Neuronal stem cell (in vitro differentiated cells): ENCODE results near the gene LUZP1.
"Not testable (repeated sequence)": the region's sequence is repeated elsewhere in the genome, so short reads cannot be mapped to it uniquely, and the experiment has no call there.

ENCODE experiments used
- DNase-seq: peaks from one replicate; pipeline ENCODE4 v3.0.0-alpha.2; 2013; ENCODE audit warnings: low spot score
- H2AFZ ChIP-seq: one replicate; pipeline ENCODE4 v1.6.1; 2013; ENCODE audit warnings: mild to moderate bottlenecking, low read length, inconsistent platforms
- H2AK5ac ChIP-seq: 2 replicates; pipeline ENCODE4 v1.6.1; 2013; ENCODE audit warnings: low read depth, mild to moderate bottlenecking, inconsistent platforms, low read length, moderate library complexity, mixed read lengths
- H2BK120ac ChIP-seq: 2 replicates; pipeline ENCODE4 v1.6.1; 2013; ENCODE audit warnings: low read depth, mild to moderate bottlenecking, inconsistent platforms, low read length, moderate library complexity, mixed read lengths
- H2BK12ac ChIP-seq: one replicate; pipeline ENCODE4 v1.6.1; 2013; ENCODE audit warnings: low read length, inconsistent platforms
- H2BK15ac ChIP-seq: 2 replicates; pipeline ENCODE4 v1.6.1; 2013; ENCODE audit warnings: mild to moderate bottlenecking, low read length, inconsistent platforms, mixed read lengths
- H2BK5ac ChIP-seq: one replicate; pipeline ENCODE4 v1.6.1; 2013; ENCODE audit warnings: inconsistent platforms, mild to moderate bottlenecking, low read length, moderate library complexity
- H3K14ac ChIP-seq: one replicate; pipeline ENCODE4 v1.6.1; 2013; ENCODE audit warnings: low read length, inconsistent platforms
- H3K18ac ChIP-seq: 2 replicates; pipeline ENCODE4 v1.6.1; 2013; ENCODE audit warnings: low read length, inconsistent platforms
- H3K23ac ChIP-seq: 2 replicates; pipeline ENCODE4 v1.6.1; 2013; ENCODE audit warnings: low read depth, mild to moderate bottlenecking, mixed read lengths, low read length, inconsistent platforms; ENCODE audit not compliant: poor library complexity
- H3K27ac ChIP-seq: replicated peaks from 3 replicates; pipeline ENCODE4 v1.5.1; 2013; ENCODE audit warnings: low read length, inconsistent platforms
- H3K27me3 ChIP-seq, 3 experiments: 2 replicates each; pipeline ENCODE4 v1.6.1; 2013; ENCODE audit warnings: low read length in 3 of 3, mild to moderate bottlenecking in 2 of 3, inconsistent platforms in 1 of 3, low read depth in 1 of 3, mixed read lengths in 1 of 3, moderate library complexity in 1 of 3; ENCODE audit not compliant: control insufficient read depth in 3 of 3, insufficient read depth in 3 of 3
- H3K36me3 ChIP-seq, 2 donors: replicated peaks in 1 of 2; 2 replicates each; pipeline ENCODE4 v1.6.1; 2013; ENCODE audit warnings: low read length in 2 of 2; ENCODE audit not compliant: control insufficient read depth in 2 of 2, insufficient read depth in 2 of 2
- H3K4ac ChIP-seq: 2 replicates; pipeline ENCODE4 v1.6.1; 2013; ENCODE audit warnings: inconsistent platforms, mild to moderate bottlenecking, low read length, moderate library complexity
- H3K4me1 ChIP-seq, 2 donors: 1 replicate in 1 of 2; 2 replicates in 1 of 2; pipeline ENCODE4 v1.6.1; 2013; ENCODE audit warnings: low read length in 2 of 2, low read depth in 1 of 2; ENCODE audit not compliant: control insufficient read depth in 2 of 2, insufficient read depth in 1 of 2
- H3K4me2 ChIP-seq: one replicate; pipeline ENCODE4 v1.6.1; 2013; ENCODE audit warnings: mild to moderate bottlenecking, low read length, inconsistent platforms; ENCODE audit not compliant: insufficient read depth, poor library complexity, severe bottlenecking
- H3K4me3 ChIP-seq, 2 donors: 2 replicates each; pipeline ENCODE4 v1.5.1; 2013; ENCODE audit warnings: low read length in 2 of 2, mild to moderate bottlenecking in 2 of 2, inconsistent platforms in 1 of 2, moderate library complexity in 1 of 2
- H3K79me1 ChIP-seq: one replicate; pipeline ENCODE4 v1.6.1; 2013; ENCODE audit warnings: low read depth, mild to moderate bottlenecking, inconsistent platforms, low read length, moderate library complexity
- H3K9ac ChIP-seq: one replicate; pipeline ENCODE4 v1.6.1; 2013; ENCODE audit warnings: mild to moderate bottlenecking, low read depth, low read length, inconsistent platforms; ENCODE audit not compliant: poor library complexity
- H3K9me3 ChIP-seq, 2 donors: replicated peaks in 1 of 2; 2 replicates each; pipeline versions ENCODE3 to v1.6.1; 2013; ENCODE audit warnings: low read length in 2 of 2, mild to moderate bottlenecking in 2 of 2, inconsistent platforms in 1 of 2, low read depth in 1 of 2, mixed read lengths in 1 of 2, moderate library complexity in 1 of 2; ENCODE audit not compliant: control insufficient read depth in 2 of 2, insufficient read depth in 1 of 2
- H4K8ac ChIP-seq: one replicate; pipeline ENCODE4 v1.6.1; 2013; ENCODE audit warnings: low read depth, mild to moderate bottlenecking, inconsistent platforms, low read length, moderate library complexity
- H4K91ac ChIP-seq: one replicate; pipeline ENCODE4 v1.6.1; 2013; ENCODE audit warnings: low read length, low read depth, mild to moderate bottlenecking, inconsistent platforms; ENCODE audit not compliant: poor library complexity
- WGBS, 2 donors: extraction: QIAGEN DNeasy Blood & Tissue Kit; methylation state at CpG; one replicate each; pipeline ENCODE4 v1.1.7; 2013; ENCODE audit warnings: missing lambda C conversion rate in 2 of 2, mixed read lengths in 1 of 2; ENCODE audit not compliant: insufficient read length in 2 of 2, insufficient replicate concordance in 1 of 2; ENCODE audit errors: extremely low coverage in 2 of 2; 5-methylcytosine and 5-hydroxymethylcytosine counted together

LUZP1 gene

DNA sequence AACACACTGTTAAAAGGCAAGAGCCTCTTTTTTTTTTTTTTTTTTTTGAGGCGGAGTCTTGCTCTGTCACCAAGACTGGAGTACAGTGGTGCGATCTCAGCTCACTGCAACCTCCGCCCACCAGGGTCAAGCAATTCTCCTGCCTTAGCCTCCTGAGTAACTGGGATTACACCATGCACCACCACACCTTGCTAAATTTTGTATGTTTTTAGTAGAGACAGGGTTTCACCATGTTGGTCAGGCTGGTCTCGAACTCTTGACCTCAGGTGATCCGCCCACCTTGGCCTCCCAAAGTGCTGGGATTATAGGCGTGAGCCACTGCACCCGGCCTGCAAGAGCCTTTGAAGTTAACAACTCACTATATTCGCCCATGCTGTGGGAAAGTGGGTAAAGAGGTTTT is 39.1 kb upstream of the LUZP1 start:
- not testable (repeated sequence) for H3K14ac ChIP-seq, H3K36me3 ChIP-seq, H3K4me2 ChIP-seq, H4K91ac ChIP-seq, H3K4me3 ChIP-seq, H3K4ac ChIP-seq, H3K27me3 ChIP-seq, H2BK120ac ChIP-seq, H3K18ac ChIP-seq, H3K23ac ChIP-seq, H2BK12ac ChIP-seq, H3K9me3 ChIP-seq, H3K4me1 ChIP-seq, H2BK5ac ChIP-seq, H2AFZ ChIP-seq, DNase-seq, H4K8ac ChIP-seq, H3K79me1 ChIP-seq, H2AK5ac ChIP-seq, H3K9ac ChIP-seq, H3K27ac ChIP-seq, H2BK15ac ChIP-seq
- no CpG with 5 or more reads among the region's 8 CpGs for WGBS, 2 donors

- no peaks in the 10 kb centered on the region for H3K79me1 ChIP-seq
- H2BK5ac ChIP-seq, result no peak overlapping the region
- no peaks in the 10 kb centered on the region for H3K9me3 ChIP-seq
- no peak overlapping the region for H2AFZ ChIP-seq
- no peak overlapping the region for H4K91ac ChIP-seq
- H3K36me3 ChIP-seq, result no peaks in the 10 kb centered on the region
- no peak overlapping the region for H2BK120ac ChIP-seq
- H3K27me3 ChIP-seq, result no peaks in the 10 kb centered on the region
- H3K4me3 ChIP-seq, result no peak overlapping the region
- no peak overlapping the region for H3K9ac ChIP-seq
- no peak overlapping the region for H3K18ac ChIP-seq
- no peak overlapping the region for H3K14ac ChIP-seq
- DNase-seq, result no peak
- no peak overlapping the region for H3K4ac ChIP-seq
- no peak overlapping the region for H2BK12ac ChIP-seq
- WGBS, 2 donors, result no CpG with 5 or more reads among the region's 3 CpGs
- H3K23ac ChIP-seq, result no peak overlapping the region
- H3K27ac ChIP-seq, result no peak overlapping the region
- no peak overlapping the region for H4K8ac ChIP-seq
- H2AK5ac ChIP-seq, result no peak overlapping the region
- no peak overlapping the region for H3K4me2 ChIP-seq
- no peak overlapping the region for H2BK15ac ChIP-seq
- peaks cover 0 to 2% of the 10 kb centered on the region in 2 donors for H3K4me1 ChIP-seq
These were observed 33.6 kb upstream of the LUZP1 start for GRCh38 chr1:23202263-23202749.

- no peak overlapping the region for H3K4me3 ChIP-seq
- H3K4ac ChIP-seq, result no peak overlapping the region
- H2BK15ac ChIP-seq, result no peak overlapping the region
- no peaks in the 10 kb centered on the region for H3K79me1 ChIP-seq
- H3K9ac ChIP-seq, result no peak overlapping the region
- H2BK12ac ChIP-seq, result no peak overlapping the region
- H3K27me3 ChIP-seq, result no peaks in the 10 kb centered on the region
- no peak overlapping the region for H4K91ac ChIP-seq
- H2BK5ac ChIP-seq, result no peak overlapping the region
- H3K36me3 ChIP-seq, result no peaks in the 10 kb centered on the region
- no CpG with 5 or more reads among the region's 1 CpG for WGBS, 2 donors
- H3K4me2 ChIP-seq, result no peak overlapping the region
- no peak overlapping the region for H2AFZ ChIP-seq
- no peak overlapping the region for H4K8ac ChIP-seq
- H3K14ac ChIP-seq, result no peak overlapping the region
- no peaks in the 10 kb centered on the region for H3K9me3 ChIP-seq
- H3K18ac ChIP-seq, result no peak overlapping the region
- H3K4me1 ChIP-seq, result peaks cover 0 to 3% of the 10 kb centered on the region in 2 donors
- no peak for DNase-seq
- no peak overlapping the region for H3K23ac ChIP-seq
- H3K27ac ChIP-seq, result no peak overlapping the region
- H2AK5ac ChIP-seq, result no peak overlapping the region
- no peak overlapping the region for H2BK120ac ChIP-seq
These were observed 32.2 kb upstream of the LUZP1 start for GRCh38 chr1:23200883-23201282.

DNA sequence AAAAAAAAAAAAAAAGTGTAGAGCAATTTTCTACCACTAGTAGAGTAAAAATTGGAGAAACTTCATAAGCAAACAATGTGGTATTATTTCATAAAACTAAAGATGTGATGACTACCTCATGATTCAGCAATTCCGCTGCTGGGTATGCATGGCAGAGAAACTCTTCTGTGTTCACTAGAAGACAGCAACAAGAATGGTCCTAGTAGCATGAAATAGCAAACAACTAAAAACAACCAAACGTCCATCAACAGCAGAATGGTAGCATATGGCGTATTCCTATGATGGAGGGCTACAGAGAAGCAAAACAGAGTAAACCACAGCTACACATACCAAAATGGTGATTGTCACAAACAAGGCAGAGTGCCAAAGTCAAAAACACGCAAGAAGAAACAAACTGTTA is 29.7 kb upstream of the LUZP1 start:
- H2AFZ ChIP-seq, result no peak overlapping the region
- WGBS, 2 donors, result no CpG with 5 or more reads among the region's 4 CpGs

More for the DNA sequence above, 29.7 kb upstream of the LUZP1 start:
- Histone ChIP-seq H3K36me3 (no peaks in the 10 kb centered on the region), H2BK5ac (no peak overlapping the region), H3K4ac (no peak overlapping the region), H3K4me2 (no peak overlapping the region), H3K27me3 (no peaks in the 10 kb centered on the region), H3K9ac (no peak overlapping the region), H3K27ac (no peak overlapping the region), H3K79me1 (no peaks in the 10 kb centered on the region), H3K4me1 (peaks cover 3 to 4% of the 10 kb centered on the region in 2 donors), H3K9me3 (no peaks in the 10 kb centered on the region), H3K4me3 (no peak overlapping the region), H2BK15ac (no peak overlapping the region), H2AK5ac (no peak overlapping the region), H2BK12ac (no peak overlapping the region), H2BK120ac (no peak overlapping the region), H3K14ac (no peak overlapping the region), H3K18ac (no peak overlapping the region), H4K91ac (no peak overlapping the region), H4K8ac (no peak overlapping the region), H3K23ac (no peak overlapping the region)
- DNase-seq, result no peak
